ENCODE data around the gene GSG1L.

GSG1L gene

GRCh38 chr16:27771201-27771910 is 292.2 kb downstream of the GSG1L start:
- DNase-seq (ENCODE audit: low spot score): no peak

- no peak for DNase-seq (ENCODE audit: low spot score)
Observed at GRCh38 chr16:27770271-27771196, 293.0 kb downstream of the GSG1L start.

- DNase-seq (ENCODE audit: low spot score): peak; percentile 72
Observed at GRCh38 chr16:27769561-27770255, 293.8 kb downstream of the GSG1L start.

GRCh38 chr16:27768651-27769272 is 294.8 kb downstream of the GSG1L start:
- DNase-seq (ENCODE audit: low spot score): no peak

- DNase-seq (ENCODE audit: low spot score): no peak
Observed at GRCh38 chr16:27767971-27768591, 295.4 kb downstream of the GSG1L start.

GRCh38 chr16:27767081-27767480 is 296.4 kb downstream of the GSG1L start:
- no peak for DNase-seq (ENCODE audit: low spot score)

GRCh38 chr16:27766236-27766925 is 297.1 kb downstream of the GSG1L start:
- DNase-seq (ENCODE audit: low spot score): no peak

GRCh38 chr16:27764869-27765675 is 298.4 kb downstream of the GSG1L start:
- no peak for DNase-seq (ENCODE audit: low spot score)

GRCh38 chr16:27764427-27764826 is 299.1 kb downstream of the GSG1L start:
- DNase-seq (ENCODE audit: low spot score): no peak

GRCh38 chr16:27762441-27762840 is 301.1 kb downstream of the GSG1L start:
- DNase-seq (ENCODE audit: low spot score): peak; percentile 52

GRCh38 chr16:27761816-27762215 is 301.7 kb downstream of the GSG1L start:
- DNase-seq (ENCODE audit: low spot score): no peak

GRCh38 chr16:27760789-27761176 is 302.7 kb downstream of the GSG1L start:
- no peak for DNase-seq (ENCODE audit: low spot score)

GRCh38 chr16:27759967-27760788 is 303.3 kb downstream of the GSG1L start:
- no peak for DNase-seq (ENCODE audit: low spot score)

- peak; percentile 79 for DNase-seq (ENCODE audit: low spot score)
Observed at GRCh38 chr16:27759301-27759871, 304.1 kb downstream of the GSG1L start.

- DNase-seq (ENCODE audit: low spot score): no peak
Observed at GRCh38 chr16:27758544-27758943, 305.0 kb downstream of the GSG1L start.

GRCh38 chr16:27756206-27756970 is 307.1 kb downstream of the GSG1L start:
- no peak for DNase-seq (ENCODE audit: low spot score)

GRCh38 chr16:27754788-27755690 is 308.5 kb downstream of the GSG1L start:
- no peak for DNase-seq (ENCODE audit: low spot score)

All from AG08396 (cell line).